HG03045 (cell line): Measurements from ENCODE around the gene UBA1.

Source experiments
- ATAC-seq: cut with Tn5 transposase; IDR thresholded peaks from one replicate; pipeline ENCODE4 v1.9.1; 2021; ENCODE audit warnings: mild to moderate bottlenecking, moderate library complexity; ENCODE audit not compliant: unreplicated experiment

Gene UBA1

DNA sequence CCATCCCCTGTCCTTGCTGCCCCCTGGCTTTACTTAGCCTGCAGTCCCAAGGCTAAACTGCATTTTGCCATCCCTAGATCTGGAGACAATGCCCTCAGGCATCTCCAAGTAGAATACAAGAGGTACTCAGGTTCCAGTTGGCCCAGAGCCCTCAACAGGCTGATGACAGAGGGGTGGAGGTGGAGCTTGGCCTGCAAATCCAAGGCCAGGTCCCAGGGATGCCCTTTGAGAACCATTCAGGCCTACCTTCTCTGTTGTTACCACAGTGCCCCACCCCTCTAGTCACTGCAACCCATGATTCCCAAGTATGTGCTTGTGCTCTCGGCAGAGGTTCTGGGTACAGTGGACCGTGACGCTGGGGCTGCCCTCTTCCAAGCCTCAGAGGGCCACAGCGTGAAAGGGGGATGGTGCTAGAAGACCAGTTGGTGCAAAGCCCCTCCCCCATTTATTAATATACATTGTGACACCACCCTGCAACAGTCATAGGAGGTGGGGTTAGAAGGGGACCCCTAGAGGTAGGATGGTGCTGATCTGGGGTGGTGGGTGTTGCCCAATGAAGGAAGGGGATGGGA, 6.4 kb upstream of the UBA1 start:
- no peak for ATAC-seq

DNA sequence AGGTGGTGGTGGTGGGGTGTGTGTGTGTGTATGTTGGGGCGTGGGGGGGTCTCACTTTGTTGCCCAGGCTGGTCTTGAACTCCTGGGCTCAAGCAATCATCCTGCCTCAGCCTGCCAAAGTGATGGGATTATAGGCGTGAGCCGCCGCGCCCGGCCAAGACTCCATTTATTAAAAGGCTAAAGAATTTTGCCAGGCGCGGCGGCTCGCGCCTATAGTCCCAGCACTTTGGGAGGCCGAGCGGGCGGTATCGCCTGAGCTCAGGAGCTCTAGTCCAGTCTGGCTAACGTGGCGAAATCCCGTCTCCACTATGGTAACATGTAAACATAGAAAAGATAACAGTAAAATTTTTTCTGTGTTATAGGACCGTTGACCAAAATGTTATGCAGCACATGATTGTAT, 3.7 kb upstream of the UBA1 start:
- ATAC-seq, result no peak

DNA sequence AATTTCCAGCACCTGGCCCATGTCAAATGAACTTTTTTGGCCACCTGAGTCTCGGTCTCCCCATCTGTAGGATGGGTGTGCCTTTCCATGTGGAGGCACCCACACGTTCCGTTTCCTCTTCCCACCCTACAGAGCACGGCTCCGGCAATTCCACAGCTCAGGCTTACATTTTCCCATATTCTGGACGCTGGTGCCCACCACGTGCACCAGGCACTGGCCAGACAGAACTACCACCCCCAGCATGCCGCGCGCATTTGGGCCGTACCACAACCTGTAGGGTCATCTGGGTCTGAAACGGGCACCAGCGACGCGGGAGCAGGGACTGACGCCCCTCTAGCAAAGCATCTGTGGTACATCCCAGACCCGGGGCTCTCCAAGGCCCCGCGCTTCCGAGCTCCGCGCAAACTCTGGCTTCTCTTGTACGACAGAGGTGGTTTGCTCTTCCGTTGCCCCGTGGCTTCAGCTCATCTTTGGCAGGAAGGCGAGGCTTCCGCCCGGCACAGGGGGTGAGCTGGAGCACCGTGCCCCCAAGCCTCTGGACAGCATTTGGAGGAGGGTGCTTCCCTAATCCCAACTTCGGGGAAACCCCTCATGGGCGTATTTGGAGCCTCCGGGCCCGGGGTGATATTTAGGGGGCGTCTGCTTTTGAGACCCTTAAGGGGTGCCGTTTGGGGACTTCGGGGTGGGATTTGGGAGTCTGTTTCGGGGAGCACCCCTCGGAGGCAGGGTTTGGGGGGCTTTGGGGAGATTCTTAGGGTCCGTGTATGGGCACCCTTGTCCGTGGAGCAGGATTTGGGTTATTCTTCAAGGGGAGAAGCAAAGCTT, 3.0 kb upstream of the UBA1 start:
- peak; percentile 70 for ATAC-seq

DNA sequence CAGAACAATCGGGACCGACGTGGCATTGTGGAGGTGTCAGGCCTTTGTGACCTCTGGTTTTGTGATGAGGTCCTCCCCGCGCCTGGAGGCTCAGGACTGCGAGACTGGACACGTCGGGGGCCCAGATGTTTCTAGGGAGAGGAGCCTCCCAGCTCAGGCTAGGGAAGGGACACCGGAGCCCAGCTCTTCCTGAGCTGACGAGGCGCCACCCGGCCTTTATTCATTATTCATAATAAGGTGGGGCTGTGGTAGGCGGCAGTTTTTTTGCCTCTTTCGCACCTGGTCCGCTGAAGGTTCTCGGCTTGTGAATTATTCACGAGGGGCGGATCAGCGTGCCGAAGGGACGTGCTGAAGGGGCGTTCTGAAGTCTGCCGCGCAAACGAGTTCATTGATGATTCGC, 2.3 kb upstream of the UBA1 start:
- no peak for ATAC-seq

DNA sequence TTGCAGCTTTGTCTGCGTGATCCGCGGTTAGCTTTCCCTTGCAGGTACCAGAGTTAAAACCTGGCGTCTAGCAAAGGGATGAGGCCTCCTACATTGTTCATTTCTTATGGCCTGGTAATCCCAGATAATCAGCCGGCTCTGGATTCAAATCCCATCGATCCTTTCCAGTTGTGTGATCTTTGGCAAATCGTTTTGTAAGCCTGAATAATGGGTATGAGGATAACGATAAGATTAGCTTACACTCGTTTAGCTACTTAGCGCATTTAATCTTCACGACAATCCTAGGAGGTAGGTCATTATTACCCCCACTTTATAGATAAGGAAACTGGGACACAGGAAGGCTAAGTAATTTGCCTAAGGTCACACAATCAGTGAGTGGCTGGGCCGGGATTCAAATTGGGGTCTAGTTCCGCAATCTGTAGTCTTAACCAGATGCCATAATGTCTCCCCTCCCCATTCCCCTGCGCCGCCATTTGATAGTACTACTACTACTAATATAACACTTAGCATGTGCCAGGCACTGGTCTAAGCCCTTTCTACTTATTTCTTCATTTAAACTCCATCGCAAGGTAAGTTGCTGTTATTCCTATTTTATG, 1.7 kb upstream of the UBA1 start:
- ATAC-seq, result no peak

DNA sequence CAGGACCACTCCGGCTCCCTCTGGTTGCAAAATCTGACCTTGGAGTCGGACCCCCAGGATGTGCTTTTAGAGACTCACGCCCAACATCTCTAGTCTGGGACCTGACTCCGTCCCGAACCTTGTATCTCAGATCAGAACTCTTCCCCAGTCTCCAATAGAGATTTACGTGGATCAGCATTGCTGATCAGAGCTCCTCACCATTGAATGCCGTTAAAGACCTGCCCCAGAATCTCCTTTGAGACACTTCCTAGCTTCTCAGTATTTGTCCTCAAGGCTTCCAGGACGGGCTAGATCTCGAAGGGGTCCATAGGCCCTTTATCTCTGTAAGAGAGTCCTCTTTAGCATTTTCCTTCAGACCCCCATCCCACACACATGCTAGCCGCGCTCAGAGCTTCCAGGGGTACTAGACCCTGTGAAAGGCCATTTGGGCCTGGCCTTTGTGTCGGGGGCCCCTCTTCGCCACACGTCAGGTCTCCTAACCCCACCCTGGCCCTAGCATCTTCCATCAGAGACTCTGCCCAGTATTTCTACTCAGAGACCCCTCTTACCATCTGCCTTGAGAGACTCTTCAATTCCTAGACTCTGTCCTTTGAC, 662 bp downstream of the UBA1 start:
- ATAC-seq, result no peak

DNA sequence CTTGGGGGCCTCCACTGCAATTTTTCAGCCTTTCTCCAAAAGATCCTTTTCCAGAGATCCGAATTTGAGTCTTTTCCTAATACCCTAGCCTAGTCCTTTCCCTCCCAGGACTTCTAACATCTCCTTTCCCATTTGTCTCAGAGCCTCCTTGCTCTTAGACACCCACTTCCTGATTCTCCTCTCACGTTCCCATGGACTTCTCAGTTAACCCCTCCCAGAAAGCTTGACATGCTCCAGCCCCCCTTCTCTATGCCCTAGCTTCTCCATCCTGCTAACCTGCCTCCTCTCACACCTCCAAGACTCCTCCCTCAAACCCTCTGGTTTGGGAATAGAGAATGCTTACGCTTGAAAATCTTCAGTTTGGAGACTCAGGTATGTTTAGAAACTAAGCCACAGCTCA, 2.5 kb downstream of the UBA1 start:
- no peak for ATAC-seq

DNA sequence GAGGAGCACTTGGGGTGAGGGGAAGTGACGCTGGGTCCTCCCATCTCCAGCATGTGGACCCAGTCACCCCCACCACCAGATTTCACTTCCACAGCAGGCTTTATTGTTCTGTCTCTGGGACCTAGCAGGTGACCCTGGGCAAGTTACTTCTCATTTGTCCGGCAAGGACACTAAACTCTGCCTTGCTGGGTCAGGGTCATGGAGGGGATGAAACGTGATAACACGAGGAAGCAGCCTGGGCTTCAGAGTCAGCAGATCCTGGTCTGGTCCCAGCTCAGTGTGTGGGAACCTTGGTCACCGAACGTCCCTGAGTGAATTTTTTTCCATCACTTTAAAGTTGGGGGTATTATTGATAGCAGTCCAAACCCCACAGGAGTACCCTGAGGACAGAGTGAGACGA, 3.9 kb downstream of the UBA1 start:
- ATAC-seq, result no peak

DNA sequence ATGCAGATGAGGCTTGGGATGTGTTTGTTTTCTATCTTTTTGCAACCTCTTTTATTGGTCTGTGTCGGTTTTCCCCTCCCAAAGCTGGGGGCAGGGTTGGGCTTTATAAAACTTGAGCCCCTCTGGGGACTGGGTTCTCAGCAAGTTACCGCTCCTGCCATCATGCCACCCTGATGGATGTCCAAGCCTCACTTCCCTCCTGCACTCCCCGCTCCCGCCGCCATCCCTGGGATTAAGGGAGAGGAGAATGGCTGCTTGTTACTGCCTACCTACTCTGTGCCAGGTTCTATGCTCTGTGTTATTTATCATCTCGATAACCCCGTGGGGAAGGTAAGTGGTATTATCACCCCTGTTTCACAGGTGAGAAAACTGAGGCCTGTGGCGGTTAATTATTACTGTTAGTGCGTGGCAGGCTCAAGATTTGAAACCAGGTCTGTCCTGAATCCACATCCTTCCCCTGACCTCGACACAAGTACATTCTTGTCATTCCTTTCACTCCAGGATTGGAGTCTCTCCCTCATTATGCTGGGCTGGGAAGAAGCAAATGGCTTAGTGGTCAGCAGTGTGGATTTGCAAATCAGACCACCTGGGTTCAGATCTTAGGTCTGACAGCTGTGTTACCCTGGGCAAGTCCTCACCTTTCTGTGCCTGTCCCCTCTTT, 4.5 kb downstream of the UBA1 start:
- no peak for ATAC-seq

DNA sequence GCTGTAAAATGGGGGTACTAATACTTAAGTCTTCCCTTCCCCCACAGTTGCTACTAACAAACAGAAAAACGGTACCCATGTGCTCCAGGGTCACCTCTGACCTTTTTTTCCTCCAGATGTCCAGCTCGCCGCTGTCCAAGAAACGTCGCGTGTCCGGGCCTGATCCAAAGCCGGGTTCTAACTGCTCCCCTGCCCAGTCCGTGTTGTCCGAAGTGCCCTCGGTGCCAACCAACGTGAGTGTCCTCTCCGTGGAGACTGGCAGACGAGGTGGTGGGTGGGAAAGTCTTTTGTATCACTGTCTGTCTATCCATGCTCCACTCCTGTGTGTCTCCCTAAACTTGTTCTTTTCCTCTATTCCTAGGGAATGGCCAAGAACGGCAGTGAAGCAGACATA, 5.1 kb downstream of the UBA1 start:
- no peak for ATAC-seq

DNA sequence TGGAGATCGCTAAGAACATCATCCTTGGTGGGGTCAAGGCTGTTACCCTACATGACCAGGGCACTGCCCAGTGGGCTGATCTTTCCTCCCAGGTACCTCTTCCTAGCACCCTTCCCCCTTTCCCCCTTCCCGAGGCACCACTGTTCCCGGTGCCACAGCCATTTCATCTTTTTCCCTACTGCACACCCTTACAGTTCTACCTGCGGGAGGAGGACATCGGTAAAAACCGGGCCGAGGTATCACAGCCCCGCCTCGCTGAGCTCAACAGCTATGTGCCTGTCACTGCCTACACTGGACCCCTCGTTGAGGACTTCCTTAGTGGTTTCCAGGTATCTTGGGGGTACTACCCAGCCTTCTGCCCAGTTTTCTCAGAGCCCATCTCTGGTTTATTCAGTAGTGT, 5.7 kb downstream of the UBA1 start:
- ATAC-seq, result no peak

DNA sequence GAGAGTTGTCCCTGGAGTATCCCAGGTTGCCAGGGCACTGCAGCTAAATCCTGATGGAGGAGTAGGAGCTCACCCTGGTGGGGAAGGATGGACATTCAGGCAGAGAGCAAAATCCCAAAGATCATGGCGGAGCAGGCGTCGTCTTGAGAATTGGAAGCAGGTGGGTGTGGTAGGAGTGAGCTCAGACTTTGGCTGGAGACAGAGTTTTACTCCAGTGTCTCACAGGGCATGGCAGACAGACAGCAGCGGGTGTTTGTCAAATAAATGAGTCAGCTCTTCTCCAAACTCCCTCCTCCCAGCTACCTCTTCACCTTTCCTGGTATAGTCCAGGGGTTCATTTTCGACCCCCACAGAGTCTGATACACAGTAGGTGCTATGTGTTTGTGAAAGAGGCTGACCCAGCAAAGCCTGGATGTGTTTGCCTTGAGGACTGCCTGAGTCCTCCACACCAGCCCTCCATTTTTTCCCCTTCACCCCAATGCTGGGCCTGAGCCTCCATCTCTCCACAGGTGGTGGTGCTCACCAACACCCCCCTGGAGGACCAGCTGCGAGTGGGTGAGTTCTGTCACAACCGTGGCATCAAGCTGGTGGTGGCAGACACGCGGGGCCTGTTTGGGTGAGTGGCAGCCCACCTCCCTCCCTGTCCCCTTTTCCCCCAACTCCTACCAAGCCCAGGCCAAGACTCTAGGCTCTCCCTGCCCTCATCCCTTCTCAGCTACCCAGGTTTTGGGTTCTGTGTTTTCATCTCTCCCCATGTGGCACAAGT, 6.9 kb downstream of the UBA1 start:
- no peak for ATAC-seq

DNA sequence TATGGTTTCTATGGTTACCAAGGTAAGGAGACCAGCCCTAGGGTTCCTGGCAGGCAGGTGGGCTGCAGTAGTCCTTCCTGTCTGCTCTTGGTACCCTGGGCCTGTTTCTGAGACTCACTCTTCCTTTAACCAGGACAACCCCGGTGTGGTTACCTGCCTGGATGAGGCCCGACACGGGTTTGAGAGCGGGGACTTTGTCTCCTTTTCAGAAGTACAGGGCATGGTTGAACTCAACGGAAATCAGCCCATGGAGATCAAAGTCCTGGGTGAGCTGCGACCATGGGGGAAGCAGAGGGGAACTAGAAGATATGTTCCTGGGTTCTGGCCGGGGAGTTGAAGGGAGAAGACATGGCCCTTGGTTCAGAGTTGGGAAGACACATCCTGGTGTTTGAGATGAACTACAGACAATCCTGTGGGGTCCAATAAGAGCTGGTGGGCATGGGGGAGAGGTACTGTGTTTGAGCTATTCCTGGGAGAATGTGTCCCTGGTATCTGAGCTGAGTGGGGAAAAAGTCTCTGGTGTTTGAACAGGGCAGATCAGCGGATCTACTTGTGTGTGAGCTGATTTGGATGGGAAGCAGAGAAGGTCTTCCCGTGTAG, 7.8 kb downstream of the UBA1 start:
- ATAC-seq, result no peak

DNA sequence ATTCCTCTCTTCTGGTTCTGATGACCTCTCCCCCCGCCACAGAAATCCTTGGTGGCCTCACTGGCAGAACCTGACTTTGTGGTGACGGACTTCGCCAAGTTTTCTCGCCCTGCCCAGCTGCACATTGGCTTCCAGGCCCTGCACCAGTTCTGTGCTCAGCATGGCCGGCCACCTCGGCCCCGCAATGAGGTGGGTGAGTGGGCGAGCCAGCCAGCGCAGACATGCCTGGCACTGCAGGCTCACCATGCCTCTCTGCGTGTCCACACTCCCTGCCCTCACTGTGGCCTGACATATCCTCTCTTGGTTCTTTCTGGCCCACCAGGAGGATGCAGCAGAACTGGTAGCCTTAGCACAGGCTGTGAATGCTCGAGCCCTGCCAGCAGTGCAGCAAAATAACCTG, 8.7 kb downstream of the UBA1 start:
- ATAC-seq, result no peak

DNA sequence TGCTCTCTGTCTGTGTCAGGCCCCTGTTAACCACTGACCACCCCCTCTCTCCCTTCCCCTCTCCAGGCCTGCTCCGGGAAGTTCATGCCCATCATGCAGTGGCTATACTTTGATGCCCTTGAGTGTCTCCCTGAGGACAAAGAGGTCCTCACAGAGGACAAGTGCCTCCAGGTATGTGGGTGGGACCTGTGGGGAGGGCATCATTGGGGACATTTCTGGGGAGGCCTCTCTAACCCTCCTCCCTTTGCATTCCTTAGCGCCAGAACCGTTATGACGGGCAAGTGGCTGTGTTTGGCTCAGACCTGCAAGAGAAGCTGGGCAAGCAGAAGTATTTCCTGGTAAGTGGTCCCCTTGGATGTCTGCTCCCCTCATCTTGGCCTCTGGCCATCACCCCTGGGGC, 9.2 kb downstream of the UBA1 start:
- ATAC-seq, result no peak

DNA sequence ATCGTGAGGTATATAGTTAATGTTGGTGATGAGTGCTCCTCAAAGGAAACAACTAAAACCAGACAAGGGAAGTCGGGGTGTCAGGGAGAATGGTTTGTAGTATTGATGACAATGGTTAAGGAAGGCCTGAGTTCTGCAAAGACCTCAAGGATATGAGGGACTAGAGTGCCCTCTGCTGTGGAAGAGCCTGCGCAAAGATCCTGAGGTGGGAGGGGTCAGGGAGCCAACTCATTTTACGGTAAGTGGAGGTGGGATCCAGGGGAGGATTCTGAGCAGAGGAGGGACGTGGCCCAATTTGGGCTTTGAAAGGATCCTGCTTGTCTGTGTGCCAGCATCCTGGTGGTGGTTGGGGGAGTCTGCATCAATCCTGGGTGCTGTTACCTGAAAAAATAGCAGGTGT, 11.3 kb downstream of the UBA1 start:
- ATAC-seq, result no peak

DNA sequence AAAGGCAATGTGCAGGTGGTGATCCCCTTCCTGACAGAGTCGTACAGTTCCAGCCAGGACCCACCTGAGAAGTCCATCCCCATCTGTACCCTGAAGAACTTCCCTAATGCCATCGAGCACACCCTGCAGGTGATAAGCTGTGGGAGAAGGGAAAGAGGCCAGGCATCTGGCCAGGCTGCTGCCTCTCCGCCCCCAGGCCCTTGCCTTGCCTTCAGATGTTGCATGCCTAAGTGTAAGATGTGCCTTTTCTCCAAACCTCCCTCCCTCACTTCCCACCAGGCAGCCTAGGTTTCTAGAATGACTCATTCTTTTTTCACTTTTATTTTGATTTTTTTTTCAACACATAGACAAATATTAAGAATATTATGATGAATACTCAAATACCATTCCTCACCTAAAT, 12.7 kb downstream of the UBA1 start:
- ATAC-seq, result no peak

DNA sequence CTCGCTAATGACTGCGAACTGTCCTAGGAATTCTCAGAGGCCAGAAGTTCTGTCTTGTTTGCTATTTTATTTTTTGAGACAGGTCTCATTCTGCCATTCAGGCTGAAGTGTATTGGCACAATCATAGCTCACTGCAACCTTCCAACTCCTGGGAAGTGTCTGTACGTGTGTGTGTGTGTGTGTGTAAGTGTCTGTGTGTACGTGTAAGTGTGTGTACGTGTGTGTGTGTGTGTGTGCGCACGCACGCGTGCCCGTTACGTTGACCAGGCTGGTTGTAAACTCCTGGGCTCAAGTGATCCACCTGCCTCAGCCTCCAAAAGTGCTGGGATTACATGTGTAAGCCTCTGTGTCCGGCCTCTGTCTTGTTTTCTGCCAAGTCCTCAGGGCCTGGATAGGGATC, 14.5 kb downstream of the UBA1 start:
- ATAC-seq, result no peak

DNA sequence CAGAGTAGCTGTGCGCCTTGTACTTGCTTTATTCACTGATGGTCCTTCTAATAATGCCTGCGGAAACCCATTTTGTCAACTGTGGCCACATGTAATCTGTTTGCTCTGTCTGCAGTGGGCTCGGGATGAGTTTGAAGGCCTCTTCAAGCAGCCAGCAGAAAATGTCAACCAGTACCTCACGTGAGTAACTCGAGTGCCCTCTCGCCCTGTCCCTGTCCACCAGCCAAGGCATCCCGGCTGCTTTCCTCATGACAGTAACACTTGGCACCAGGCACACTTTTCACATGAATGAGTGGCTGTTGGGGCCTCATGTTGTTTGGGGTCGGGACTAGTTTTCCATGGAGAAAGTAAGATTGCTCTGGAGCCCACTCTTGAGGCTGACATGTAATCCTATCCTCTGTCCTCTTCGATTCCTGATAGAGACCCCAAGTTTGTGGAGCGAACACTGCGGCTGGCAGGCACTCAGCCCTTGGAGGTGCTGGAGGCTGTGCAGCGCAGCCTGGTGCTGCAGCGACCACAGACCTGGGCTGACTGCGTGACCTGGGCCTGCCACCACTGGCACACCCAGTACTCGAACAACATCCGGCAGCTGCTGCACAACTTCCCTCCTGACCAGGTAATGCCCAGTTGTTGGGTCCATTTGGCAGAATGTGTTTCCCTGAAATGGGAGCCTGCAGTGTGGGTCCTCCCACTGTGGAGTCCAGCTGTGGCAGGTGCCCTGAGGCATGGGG, 16.0 kb downstream of the UBA1 start:
- no peak for ATAC-seq
